Ishikawa (cell line): ENCODE results near the gene HSFX2.

ENCODE experiments used
- CEBPB ChIP-seq: IDR thresholded peaks from 2 replicates; pipeline ENCODE4 v1.6.1; 2012
- CREB1 ChIP-seq: IDR thresholded peaks from 2 replicates; pipeline ENCODE4 v1.6.1; 2012; ENCODE audit warnings: low read depth
- EGR1 ChIP-seq: IDR thresholded peaks from 2 replicates; pipeline ENCODE4 v1.6.1; 2012
- EP300 ChIP-seq: IDR thresholded peaks from 2 replicates; pipeline ENCODE4 v1.6.1; 2012; ENCODE audit warnings: borderline replicate concordance
- FOXM1 ChIP-seq: IDR thresholded peaks from 2 replicates; pipeline ENCODE4 v1.6.1; 2012; ENCODE audit warnings: low read depth, borderline replicate concordance
- MAX ChIP-seq: IDR thresholded peaks from 2 replicates; pipeline ENCODE4 v1.6.1; 2012
- NFIC ChIP-seq: IDR thresholded peaks from 2 replicates; pipeline ENCODE4 v1.6.1; 2012
- RAD21 ChIP-seq: IDR thresholded peaks from 2 replicates; pipeline ENCODE4 v1.6.1; 2012; ENCODE audit warnings: low read depth
- TAF1 ChIP-seq: IDR thresholded peaks from 2 replicates; pipeline ENCODE4 v1.6.1; 2012; ENCODE audit warnings: low read depth, mild to moderate bottlenecking
- TCF12 ChIP-seq: IDR thresholded peaks from 2 replicates; pipeline ENCODE4 v1.6.1; 2012; ENCODE audit warnings: low read depth
- TEAD4 ChIP-seq: IDR thresholded peaks from 2 replicates; pipeline ENCODE4 v1.6.1; 2012
- USF1 ChIP-seq: IDR thresholded peaks from 2 replicates; pipeline ENCODE4 v1.6.1; 2012
- YY1 ChIP-seq: IDR thresholded peaks from 2 replicates; pipeline ENCODE4 v1.6.1; 2012; ENCODE audit warnings: low read depth
- ZBTB7A ChIP-seq: IDR thresholded peaks from 2 replicates; pipeline ENCODE4 v1.6.1; 2012; ENCODE audit warnings: low read depth
- TF ChIP-seq, protein P1 (sequence below): IDR thresholded peaks from 2 replicates; pipeline ENCODE4 v1.6.1; 2012; ENCODE audit warnings: low read depth, mild to moderate bottlenecking

Gene HSFX2

DNA sequence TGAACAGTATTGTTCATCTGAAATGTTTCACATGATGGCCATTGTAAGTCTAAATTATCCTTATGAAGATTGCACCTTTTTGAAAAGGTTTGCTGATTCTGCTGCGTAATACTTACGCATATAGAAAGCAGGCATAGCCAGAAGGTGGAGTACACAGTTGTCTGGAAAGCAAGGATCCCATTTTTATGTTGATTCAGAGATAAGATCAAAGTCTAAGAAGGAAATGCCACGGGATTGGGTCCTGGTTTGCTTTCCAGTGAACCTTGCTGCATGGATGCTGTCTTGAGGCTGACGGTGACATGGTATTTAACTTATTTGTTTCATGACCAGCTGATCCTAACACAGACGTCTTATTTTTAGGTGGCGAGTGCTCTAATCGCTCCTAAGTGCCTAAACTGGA, 23.3 kb downstream of the HSFX2 start:
- TF ChIP-seq TCF12 (no peak), USF1 (no peak), CEBPB (no peak), EP300 (no peak), CREB1 (no peak), MAX (no peak), NFIC (no peak), YY1 (no peak), TEAD4 (no peak), RAD21 (no peak), ZBTB7A (no peak), FOXM1 (no peak), EGR1 (no peak), TAF1 (no peak)
- TF ChIP-seq, protein P1, sequence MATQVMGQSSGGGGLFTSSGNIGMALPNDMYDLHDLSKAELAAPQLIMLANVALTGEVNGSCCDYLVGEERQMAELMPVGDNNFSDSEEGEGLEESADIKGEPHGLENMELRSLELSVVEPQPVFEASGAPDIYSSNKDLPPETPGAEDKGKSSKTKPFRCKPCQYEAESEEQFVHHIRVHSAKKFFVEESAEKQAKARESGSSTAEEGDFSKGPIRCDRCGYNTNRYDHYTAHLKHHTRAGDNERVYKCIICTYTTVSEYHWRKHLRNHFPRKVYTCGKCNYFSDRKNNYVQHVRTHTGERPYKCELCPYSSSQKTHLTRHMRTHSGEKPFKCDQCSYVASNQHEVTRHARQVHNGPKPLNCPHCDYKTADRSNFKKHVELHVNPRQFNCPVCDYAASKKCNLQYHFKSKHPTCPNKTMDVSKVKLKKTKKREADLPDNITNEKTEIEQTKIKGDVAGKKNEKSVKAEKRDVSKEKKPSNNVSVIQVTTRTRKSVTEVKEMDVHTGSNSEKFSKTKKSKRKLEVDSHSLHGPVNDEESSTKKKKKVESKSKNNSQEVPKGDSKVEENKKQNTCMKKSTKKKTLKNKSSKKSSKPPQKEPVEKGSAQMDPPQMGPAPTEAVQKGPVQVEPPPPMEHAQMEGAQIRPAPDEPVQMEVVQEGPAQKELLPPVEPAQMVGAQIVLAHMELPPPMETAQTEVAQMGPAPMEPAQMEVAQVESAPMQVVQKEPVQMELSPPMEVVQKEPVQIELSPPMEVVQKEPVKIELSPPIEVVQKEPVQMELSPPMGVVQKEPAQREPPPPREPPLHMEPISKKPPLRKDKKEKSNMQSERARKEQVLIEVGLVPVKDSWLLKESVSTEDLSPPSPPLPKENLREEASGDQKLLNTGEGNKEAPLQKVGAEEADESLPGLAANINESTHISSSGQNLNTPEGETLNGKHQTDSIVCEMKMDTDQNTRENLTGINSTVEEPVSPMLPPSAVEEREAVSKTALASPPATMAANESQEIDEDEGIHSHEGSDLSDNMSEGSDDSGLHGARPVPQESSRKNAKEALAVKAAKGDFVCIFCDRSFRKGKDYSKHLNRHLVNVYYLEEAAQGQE: no peak

DNA sequence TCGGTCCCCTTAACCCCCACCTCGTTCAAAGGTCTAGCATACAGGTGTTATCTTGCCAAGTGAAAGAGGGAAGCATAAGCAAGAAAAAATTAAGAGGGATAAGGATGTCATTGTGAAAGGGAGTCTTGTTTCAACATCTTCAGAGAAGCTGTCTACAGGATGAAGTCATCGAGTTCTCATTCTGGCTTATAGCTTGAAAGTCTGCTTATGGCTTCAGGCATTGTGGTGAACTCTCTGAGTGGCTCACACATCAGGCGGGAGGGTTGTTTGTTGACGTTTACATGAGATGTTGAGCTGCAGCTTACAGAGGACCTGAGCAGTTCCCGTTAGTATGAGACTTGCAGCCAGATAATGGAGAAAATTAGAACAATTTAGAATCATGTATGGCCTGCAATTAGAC, 24.4 kb downstream of the HSFX2 start:
- no peak for TF ChIP-seq TCF12
- TF ChIP-seq EP300: no peak
- TF ChIP-seq, protein P1: no peak
- no peak for TF ChIP-seq EGR1
- TF ChIP-seq YY1: no peak
- TF ChIP-seq RAD21: no peak
- TF ChIP-seq ZBTB7A: no peak

DNA sequence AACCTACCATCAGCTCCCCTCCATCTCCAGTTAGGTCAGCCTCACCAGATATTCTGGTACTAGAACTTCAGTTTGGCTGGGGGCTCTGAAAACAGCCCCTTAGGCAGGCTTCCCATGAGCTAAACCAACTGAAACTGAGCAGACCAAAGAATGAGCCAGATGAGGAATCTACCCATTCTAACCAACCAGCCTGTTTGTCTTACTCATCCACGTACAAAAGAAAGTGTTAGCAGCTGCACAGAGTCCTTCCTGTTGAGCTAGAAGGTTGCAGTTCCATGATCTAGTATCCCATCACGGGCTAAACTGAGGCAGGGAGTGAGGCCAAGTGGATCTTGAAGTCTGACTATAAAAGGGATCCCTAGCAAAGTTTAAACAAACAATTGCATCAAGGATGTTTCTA, 25.3 kb downstream of the HSFX2 start:
- TF ChIP-seq NFIC: no peak

GRCh38 chrX:149568701-149569296, 26.3 kb downstream of the HSFX2 start:
- no peak for TF ChIP-seq USF1
- no peak for TF ChIP-seq EP300
- no peak for TF ChIP-seq MAX
- no peak for TF ChIP-seq TCF12
- no peak for TF ChIP-seq FOXM1
- TF ChIP-seq, protein P1: no peak
- TF ChIP-seq RAD21: no peak
- no peak for TF ChIP-seq EGR1
- TF ChIP-seq TAF1: no peak
- TF ChIP-seq ZBTB7A: no peak
- no peak for TF ChIP-seq CREB1
- no peak for TF ChIP-seq YY1
- TF ChIP-seq NFIC: no peak
- no peak for TF ChIP-seq CEBPB
- no peak for TF ChIP-seq TEAD4

DNA sequence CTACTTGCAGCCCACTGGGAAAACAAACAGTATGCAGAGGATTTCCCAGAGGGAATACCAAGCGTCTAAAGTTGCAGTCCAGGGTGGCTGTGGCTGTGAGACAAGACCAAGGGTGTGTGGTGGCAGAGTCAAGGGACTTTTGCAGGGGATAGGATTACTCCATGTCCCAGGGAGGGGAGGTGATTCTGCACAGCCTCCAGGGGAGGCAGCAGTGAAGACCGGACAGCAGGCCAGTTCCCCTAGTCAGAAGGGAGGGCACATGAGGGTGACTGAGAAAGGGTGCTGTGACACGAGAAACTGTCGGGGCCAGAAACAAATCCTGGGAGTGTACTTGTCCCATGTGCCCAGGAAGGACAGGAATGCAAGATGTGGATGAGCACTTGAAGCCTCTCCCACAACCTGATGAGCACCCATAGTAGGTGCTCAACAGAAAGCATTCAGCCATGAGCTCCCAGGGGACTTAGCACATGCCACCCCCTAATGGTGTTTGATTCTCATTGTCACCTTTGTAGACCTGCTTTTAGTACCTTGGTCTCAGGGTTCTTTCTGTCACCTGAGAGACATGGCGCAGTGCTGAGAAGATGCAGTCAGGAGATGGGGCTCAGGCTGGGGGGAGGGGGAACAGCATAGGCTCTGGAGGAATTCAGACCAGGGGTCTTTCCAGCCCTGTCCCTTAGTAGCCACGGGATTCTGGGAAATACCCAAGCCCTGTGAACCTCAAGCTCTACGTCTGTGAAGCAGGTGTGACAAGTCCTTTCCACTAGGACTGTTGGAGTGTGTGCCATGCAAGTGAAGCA, 27.3 kb downstream of the HSFX2 start:
- TF ChIP-seq NFIC (no peak), USF1 (no peak), MAX (no peak), FOXM1 (no peak), CEBPB (no peak), CREB1 (no peak), YY1 (no peak), TAF1 (no peak), TEAD4 (no peak), RAD21 (no peak), EP300 (no peak), TCF12 (no peak), ZBTB7A (no peak), EGR1 (no peak)
- TF ChIP-seq, protein P1: no peak
